GM21717 (cell line): ENCODE results near the gene CD24.
"Not testable (repeated sequence)": the region's sequence is repeated elsewhere in the genome, so short reads cannot be mapped to it uniquely, and the experiment has no call there.

Experiments
- ATAC-seq: cut with Tn5 transposase; IDR thresholded peaks from one replicate; pipeline ENCODE4 v1.9.1; 2021; ENCODE audit warnings: mild to moderate bottlenecking, moderate library complexity; ENCODE audit not compliant: unreplicated experiment

The CD24 gene

DNA sequence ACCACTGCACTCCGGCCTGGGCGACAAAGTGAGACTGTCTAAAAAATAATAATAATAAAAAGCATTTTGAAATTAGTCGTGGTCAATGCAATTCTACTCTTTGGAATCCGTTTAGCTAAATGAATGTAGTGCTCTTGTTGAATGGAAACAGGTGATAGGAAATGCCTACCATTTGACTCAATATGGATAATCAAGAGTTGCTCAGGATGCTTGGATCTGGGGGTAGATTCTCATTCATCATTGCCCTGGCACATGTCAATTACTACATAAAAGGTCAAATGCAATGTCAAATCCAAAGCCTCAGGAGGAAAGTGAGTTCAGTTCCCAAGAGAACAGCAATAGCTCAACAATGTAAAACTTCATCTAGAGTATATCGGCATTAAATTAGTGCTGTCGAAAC, 3.8 kb downstream of the CD24 start:
- not testable (repeated sequence) for ATAC-seq

- ATAC-seq = no peak
These were observed 6.5 kb downstream of the CD24 start for GRCh38 chr6:106967936-106968555.

DNA sequence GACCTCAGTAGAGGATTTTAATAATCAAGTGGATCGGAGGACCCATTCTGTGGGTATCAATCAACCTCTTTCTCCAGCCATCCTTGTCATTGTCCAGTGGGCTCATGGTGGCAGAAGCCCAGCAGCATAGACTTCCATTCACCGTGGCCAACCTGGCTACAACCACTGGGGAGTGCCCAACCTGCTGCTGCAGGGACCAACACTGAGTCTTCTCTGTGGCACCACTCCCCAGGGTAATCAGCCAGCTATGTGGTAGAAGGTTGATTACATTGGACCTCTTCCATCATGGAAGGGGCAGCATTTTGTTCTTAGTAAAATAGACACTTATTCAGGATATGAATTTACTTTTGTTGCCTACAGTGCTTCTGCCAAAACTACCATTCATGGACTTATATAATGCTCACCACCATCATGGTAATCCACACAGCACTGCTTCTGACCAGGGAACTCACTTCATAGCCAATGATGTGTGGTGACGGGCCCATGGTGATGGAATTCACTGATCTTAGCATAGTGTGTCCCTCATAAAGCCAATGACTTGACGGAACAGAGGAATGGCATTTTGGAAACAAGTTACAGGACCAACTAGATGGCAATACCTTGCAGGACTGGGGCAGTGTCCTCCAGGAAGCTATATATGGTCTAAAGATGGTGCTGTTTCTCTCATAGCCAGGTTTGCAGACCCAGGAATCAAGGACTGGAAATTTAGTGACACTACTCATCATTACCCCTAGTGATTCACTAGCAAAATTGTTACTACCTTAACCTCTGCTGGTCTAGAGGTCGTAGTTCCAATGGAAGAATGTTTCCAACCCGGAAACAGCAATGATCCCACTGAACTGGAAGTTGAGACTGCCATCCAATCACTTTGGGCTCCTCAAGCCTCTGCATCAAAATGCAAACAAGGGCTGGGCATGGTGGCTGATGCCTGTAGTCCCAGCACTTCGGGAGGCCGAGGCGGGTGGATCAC, 7.6 kb downstream of the CD24 start:
- ATAC-seq = no peak

GRCh38 chr6:106966229-106966628, 8.3 kb downstream of the CD24 start:
- no peak for ATAC-seq

GRCh38 chr6:106964954-106965353, 9.6 kb downstream of the CD24 start:
- no peak for ATAC-seq

GRCh38 chr6:106964099-106964498, 10.4 kb downstream of the CD24 start:
- ATAC-seq = no peak

DNA sequence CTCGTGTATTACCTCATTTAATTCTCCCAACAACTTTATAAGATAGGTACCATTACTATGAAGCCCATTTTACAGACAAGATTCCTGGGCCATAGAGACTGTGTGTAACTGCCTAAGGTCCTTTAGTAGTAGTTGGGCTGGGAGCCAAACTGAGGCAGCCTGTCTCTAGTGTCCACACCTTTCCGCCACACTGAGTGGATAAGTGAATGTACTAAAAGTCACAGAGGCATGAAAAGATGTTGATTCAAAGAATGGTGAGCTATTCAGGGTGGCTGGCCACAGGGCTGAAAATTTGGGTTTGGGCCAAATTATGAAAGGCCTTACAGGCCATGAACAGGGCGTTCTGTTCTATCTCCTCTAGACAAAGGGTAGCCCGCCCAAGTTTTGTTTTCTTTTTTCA, 11.0 kb downstream of the CD24 start:
- ATAC-seq = no peak

- no peak for ATAC-seq
These were observed 12.7 kb downstream of the CD24 start for GRCh38 chr6:106961801-106962200.

GRCh38 chr6:106961136-106961535, 13.4 kb downstream of the CD24 start:
- ATAC-seq = no peak

GRCh38 chr6:106959985-106960384, 14.5 kb downstream of the CD24 start:
- ATAC-seq = no peak

DNA sequence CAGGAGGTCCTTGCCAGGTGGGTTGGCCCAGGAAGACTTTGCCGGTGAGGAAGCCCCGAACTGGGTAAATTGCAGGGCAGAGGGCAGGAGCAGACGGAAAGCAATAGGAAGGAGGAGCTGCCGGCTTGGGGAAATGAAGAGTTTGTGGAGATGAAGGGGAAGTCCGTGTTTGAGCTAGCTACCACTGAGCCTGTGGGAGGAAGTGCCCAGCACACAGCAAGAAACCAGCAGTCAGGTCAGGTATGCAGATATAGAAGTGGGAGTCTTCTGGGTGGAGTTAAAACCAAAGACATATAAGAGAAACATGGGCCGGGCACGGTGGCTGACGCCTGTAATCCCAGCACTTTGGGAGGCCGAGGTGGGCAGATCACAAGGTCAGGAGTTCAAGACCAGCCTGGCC, 34.7 kb downstream of the CD24 start:
- ATAC-seq = no peak

DNA sequence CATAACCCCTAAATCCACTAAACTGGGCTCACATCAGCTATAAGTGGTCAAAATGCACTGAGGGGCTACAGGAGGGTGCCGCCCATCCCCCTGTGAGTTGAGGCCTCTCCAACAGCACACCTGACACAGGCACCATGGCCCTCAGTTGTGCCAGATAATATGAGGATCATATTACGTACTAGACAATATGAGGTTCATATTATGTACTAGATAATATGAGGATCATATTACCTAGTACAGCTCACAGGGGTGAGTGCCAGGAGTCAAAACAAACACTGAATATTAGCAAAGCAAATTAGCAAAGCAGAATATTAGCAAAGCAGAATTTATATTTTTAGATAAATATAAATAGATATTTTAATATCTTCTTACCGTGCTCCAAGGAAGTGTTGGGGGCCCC, 35.3 kb downstream of the CD24 start:
- ATAC-seq = no peak

GRCh38 chr6:106927531-106928398, 46.8 kb downstream of the CD24 start:
- ATAC-seq = no peak

DNA sequence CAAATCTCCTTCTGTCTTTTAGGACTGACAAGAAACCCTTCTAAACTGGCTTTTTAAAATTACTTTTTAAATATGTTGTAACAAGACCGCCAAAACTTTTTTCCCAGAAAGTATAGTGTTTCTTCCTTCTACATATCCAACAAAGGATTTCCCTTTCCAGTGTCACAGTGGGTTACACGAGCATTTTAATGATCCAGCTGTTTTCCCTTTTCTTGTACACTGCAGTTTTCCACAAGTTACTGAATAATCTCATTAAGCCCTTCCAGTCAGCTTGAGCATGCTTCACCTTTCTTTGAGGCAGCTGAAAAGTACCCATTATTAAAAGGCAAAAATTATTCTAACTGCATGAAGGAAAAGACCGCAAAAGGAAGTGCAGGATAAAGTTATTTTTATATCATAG, 48.6 kb downstream of the CD24 start:
- no peak for ATAC-seq

DNA sequence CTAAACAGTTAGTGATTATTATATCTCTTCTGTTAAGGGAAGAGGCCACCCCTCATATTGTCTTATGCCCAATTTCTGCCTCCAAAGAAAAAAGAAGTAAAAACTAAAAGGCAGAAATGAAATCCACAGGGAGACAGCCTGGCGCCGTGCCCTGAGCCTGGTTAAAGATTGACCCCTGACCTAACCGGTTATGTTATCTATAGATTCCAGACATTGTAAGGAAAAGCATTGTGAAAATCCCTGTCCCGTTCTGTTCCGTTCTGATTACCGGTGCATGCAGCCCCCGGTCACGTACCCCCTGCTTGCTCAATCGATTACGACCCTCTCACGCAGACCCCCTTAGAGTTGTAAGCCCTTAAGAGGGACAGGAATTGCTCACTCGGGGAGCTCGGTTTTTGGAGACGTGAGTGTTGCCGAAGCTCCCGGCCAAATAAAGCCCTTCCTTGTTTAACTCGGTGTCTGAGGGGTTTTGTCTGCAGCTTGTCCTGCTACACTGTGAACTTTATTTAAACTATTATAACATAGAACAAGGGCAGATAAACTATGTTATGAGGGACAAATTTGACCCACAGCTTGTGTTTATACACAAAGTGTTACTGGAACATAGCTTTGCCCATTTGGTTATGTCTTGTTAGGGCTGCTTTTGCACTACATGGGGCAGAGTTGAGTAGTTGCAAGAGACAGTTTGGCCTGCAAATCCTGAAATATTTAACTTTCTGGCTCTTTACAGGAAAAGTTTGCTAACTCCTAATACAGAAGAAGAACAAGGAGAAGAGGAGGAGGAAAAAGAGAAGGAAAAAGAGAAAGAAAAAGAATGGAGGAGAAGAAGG, 49.6 kb downstream of the CD24 start:
- ATAC-seq = no peak

- no peak for ATAC-seq
These were observed 51.9 kb downstream of the CD24 start for GRCh38 chr6:106922626-106923025.
